Activated T-helper 1 cell treated with anti-CD3 and anti-CD28 coated beads, Interleukin-12 subunit alpha, Interleukin-12 subunit beta, Interleukin-2, Interleukin-4 antibody, amounts not matched to agents 30 ng/mL and 10 ng/mL and 1 ng/mL, durations not matched to agents 14 hours and 24 hours and 36 hours (primary cell): ENCODE results near the gene APLN. TPM values are rescaled to one million over a fixed set of nuclear protein-coding genes. Genes with fewer than 3 reads are reported as not detected.

Source experiments
- DNase-seq: peaks from one replicate; pipeline ENCODE4 v3.0.0; 2021; ENCODE audit warnings: low spot score
- H3K27ac Mint-ChIP-seq: one replicate; pipeline ENCODE4 v1.8.0; 2021; ENCODE audit warnings: mild to moderate bottlenecking, mixed read lengths
- H3K27me3 Mint-ChIP-seq: one replicate; pipeline ENCODE4 v1.8.0; 2022; ENCODE audit warnings: mild to moderate bottlenecking, moderate library complexity, mixed read lengths; ENCODE audit not compliant: insufficient read depth
- H3K36me3 Mint-ChIP-seq: one replicate; pipeline ENCODE4 v1.8.0; 2021; ENCODE audit warnings: low read depth, mixed read lengths
- H3K4me1 Mint-ChIP-seq: one replicate; pipeline ENCODE4 v1.8.0; 2021; ENCODE audit warnings: low read depth, mixed read lengths
- H3K4me3 Mint-ChIP-seq: one replicate; pipeline ENCODE4 v1.8.0; 2021; ENCODE audit warnings: mild to moderate bottlenecking, moderate library complexity, mixed read lengths
- H3K9me3 Mint-ChIP-seq: one replicate; pipeline ENCODE4 v1.8.0; 2021; ENCODE audit warnings: mixed read lengths
- intact Hi-C: fragments of 100-400 bp; cut with micrococcal nuclease; formaldehyde crosslinking; loops from one replicate; pipeline ENCODE4 v1.15.1; 2024
- total RNA-seq: library from RNA; stranded (reverse); gene quantifications from 2 replicates; pipeline ENCODE4 v1.2.3, GENCODE V29; 2022

Gene APLN
- total RNA-seq, 1 donor from 2014 or later: 0.26 TPM

GRCh38 chrX:129653971-129654651 is 645 bp downstream of the APLN start:
- Mint-ChIP-seq H3K36me3 (no peaks in the 10 kb centered on the region), H3K27me3 (peaks cover 16% of the 10 kb centered on the region), H3K27ac (no peak overlapping the region), H3K4me3 (peak overlapping the region; percentile 37), H3K4me1 (peaks cover 6% of the 10 kb centered on the region), H3K9me3 (no peaks in the 10 kb centered on the region)
- DNase-seq: no peak
- intact Hi-C loops: loop anchor here (1.0 to 5.0 kb wide), 2 partner anchors 103 to 169 kb away; no protein-coding TSS in a partner anchor

- Mint-ChIP-seq H3K4me3 (peak overlapping the region; percentile 58), H3K27ac (no peak overlapping the region), H3K4me1 (peaks cover 6% of the 10 kb centered on the region), H3K36me3 (no peaks in the 10 kb centered on the region), H3K27me3 (peaks cover 16% of the 10 kb centered on the region), H3K9me3 (no peaks in the 10 kb centered on the region)
- no peak for DNase-seq
- intact Hi-C loops: loop anchor here (5.0 kb wide), 1 partner anchor 104 kb away; no protein-coding TSS in a partner anchor
These were observed 1.4 kb downstream of the APLN start for GRCh38 chrX:129653181-129653970.

GRCh38 chrX:129652565-129653169 is 2.1 kb downstream of the APLN start:
- no peaks in the 10 kb centered on the region for H3K36me3 Mint-ChIP-seq

GRCh38 chrX:129651756-129652564 is 2.8 kb downstream of the APLN start:
- Mint-ChIP-seq H3K27ac (no peak overlapping the region), H3K4me1 (peaks cover 6% of the 10 kb centered on the region), H3K9me3 (no peaks in the 10 kb centered on the region), H3K36me3 (no peaks in the 10 kb centered on the region), H3K27me3 (peaks cover 16% of the 10 kb centered on the region), H3K4me3 (no peak overlapping the region)
- intact Hi-C loops: loop anchor here (5.0 kb wide), 1 partner anchor 105 kb away; no protein-coding TSS in a partner anchor
- DNase-seq: no peak

More at GRCh38 chrX:129652565-129653169, 2.1 kb downstream of the APLN start:
- DNase-seq: no peak
- no peaks in the 10 kb centered on the region for H3K9me3 Mint-ChIP-seq
- H3K4me1 Mint-ChIP-seq: peaks cover 6% of the 10 kb centered on the region
- no peak overlapping the region for H3K27ac Mint-ChIP-seq
- intact Hi-C loops: loop anchor here (5.0 kb wide), 1 partner anchor 105 kb away; no protein-coding TSS in a partner anchor
- H3K27me3 Mint-ChIP-seq: peaks cover 16% of the 10 kb centered on the region
- H3K4me3 Mint-ChIP-seq: peak overlapping the region; percentile 37

- no peak overlapping the region for H3K27ac Mint-ChIP-seq
- peaks cover 16% of the 10 kb centered on the region for H3K27me3 Mint-ChIP-seq
- no peaks in the 10 kb centered on the region for H3K9me3 Mint-ChIP-seq
- intact Hi-C loops: loop anchor here (5.0 kb wide), 1 partner anchor 106 kb away; no protein-coding TSS in a partner anchor
- no peaks in the 10 kb centered on the region for H3K36me3 Mint-ChIP-seq
- H3K4me1 Mint-ChIP-seq: peaks cover 6% of the 10 kb centered on the region
- H3K4me3 Mint-ChIP-seq: no peak overlapping the region
- no peak for DNase-seq
These were observed 3.8 kb downstream of the APLN start for GRCh38 chrX:129650821-129651510.

- Mint-ChIP-seq H3K27ac (no peak overlapping the region), H3K4me1 (peaks cover under 1% of the 10 kb centered on the region), H3K27me3 (peaks cover 10% of the 10 kb centered on the region), H3K4me3 (no peak overlapping the region), H3K9me3 (no peaks in the 10 kb centered on the region), H3K36me3 (no peaks in the 10 kb centered on the region)
- no peak for DNase-seq
- intact Hi-C loops: loop anchor here (5.0 kb wide), 1 partner anchor 107 kb away; no protein-coding TSS in a partner anchor
These were observed 4.5 kb downstream of the APLN start for GRCh38 chrX:129650183-129650689.

- intact Hi-C loops: loop anchor here (5.0 kb wide), 1 partner anchor 108 kb away; no protein-coding TSS in a partner anchor
These were observed 5.2 kb downstream of the APLN start for GRCh38 chrX:129649268-129650182.

GRCh38 chrX:129648514-129649267 is 6.1 kb downstream of the APLN start:
- intact Hi-C loops: no loop called here
- H3K9me3 Mint-ChIP-seq: no peaks in the 10 kb centered on the region
- H3K36me3 Mint-ChIP-seq: no peaks in the 10 kb centered on the region
- no peak overlapping the region for H3K27ac Mint-ChIP-seq
- no peak overlapping the region for H3K4me3 Mint-ChIP-seq
- H3K4me1 Mint-ChIP-seq: no peaks in the 10 kb centered on the region
- no peak for DNase-seq
- peaks cover 10% of the 10 kb centered on the region for H3K27me3 Mint-ChIP-seq

More at GRCh38 chrX:129649268-129650182, 5.2 kb downstream of the APLN start:
- no peaks in the 10 kb centered on the region for H3K9me3 Mint-ChIP-seq
- DNase-seq: no peak
- H3K36me3 Mint-ChIP-seq: no peaks in the 10 kb centered on the region
- no peak overlapping the region for H3K4me3 Mint-ChIP-seq
- H3K27ac Mint-ChIP-seq: no peak overlapping the region
- H3K27me3 Mint-ChIP-seq: peaks cover 10% of the 10 kb centered on the region
- no peaks in the 10 kb centered on the region for H3K4me1 Mint-ChIP-seq

GRCh38 chrX:129647418-129648410 is 7.0 kb downstream of the APLN start:
- DNase-seq: no peak
- Mint-ChIP-seq H3K27ac (no peak overlapping the region), H3K4me1 (no peaks in the 10 kb centered on the region), H3K4me3 (no peak overlapping the region), H3K36me3 (no peaks in the 10 kb centered on the region), H3K9me3 (no peaks in the 10 kb centered on the region), H3K27me3 (peaks cover 10% of the 10 kb centered on the region)
- intact Hi-C loops: no loop called here
